Activated naive CD4-positive, alpha-beta T cell treated with anti-CD3 and anti-CD28 coated beads for 36 hours (primary cell): ENCODE data around the gene ZNF652. TPM values are rescaled to one million over a fixed set of nuclear protein-coding genes. Genes with fewer than 3 reads are reported as not detected.

ENCODE experiments used
- CTCF ChIA-PET: fragments of 350-600 bp; sonication (Branson Sonifier 250); formaldehyde crosslinking; loops from one replicate; lab custom pipeline; 2021; ENCODE audit warnings: antibody characterized with exemption; lab: Charles Lee
- DNase-seq: peaks from one replicate; pipeline ENCODE4 v3.0.0-alpha.2; 2020
- H3K27ac Mint-ChIP-seq: one replicate; pipeline ENCODE4 v1.8.0; 2021; ENCODE audit warnings: mild to moderate bottlenecking, mixed read lengths
- H3K27me3 Mint-ChIP-seq: one replicate; pipeline ENCODE4 v1.8.0; 2021; ENCODE audit warnings: low read depth, mixed read lengths
- H3K36me3 Mint-ChIP-seq: one replicate; pipeline ENCODE4 v1.8.0; 2021; ENCODE audit warnings: low read depth, mixed read lengths
- H3K4me1 Mint-ChIP-seq: one replicate; pipeline ENCODE4 v1.8.0; 2021; ENCODE audit warnings: low read depth, mixed read lengths
- H3K4me3 Mint-ChIP-seq: one replicate; pipeline ENCODE4 v1.8.0; 2021; ENCODE audit warnings: mild to moderate bottlenecking, moderate library complexity, mixed read lengths
- H3K9me3 Mint-ChIP-seq: one replicate; pipeline ENCODE4 v1.8.0; 2021; ENCODE audit warnings: mixed read lengths
- intact Hi-C: fragments of 100-400 bp; cut with micrococcal nuclease; formaldehyde crosslinking; loops from one replicate; pipeline ENCODE4 v1.15.1; 2023
- total RNA-seq, 2 experiments: library from RNA; stranded (reverse); gene quantifications; one replicate each; pipeline ENCODE4 v1.2.3, GENCODE V29; 2021

ZNF652 gene
- total RNA-seq, 2 experiments from 2014 or later: 5.5 to 5.8 TPM

GRCh38 chr17:49352587-49353154 lies 9.4 kb downstream of the ZNF652 start:
- DNase-seq: no peak
- intact Hi-C loops: loop anchor here (1.0 kb wide), 1 partner anchor 9 kb away; no protein-coding TSS in a partner anchor
- no peaks in the 10 kb centered on the region for H3K27me3 Mint-ChIP-seq
- CTCF ChIA-PET: interaction anchor here (0.6 to 0.7 kb wide), 2 partner anchors 17 to 338 kb away, joined by 3 read pairs; no protein-coding TSS in a partner anchor
- H3K4me3 Mint-ChIP-seq: no peak overlapping the region
- peaks cover 46% of the 10 kb centered on the region for H3K4me1 Mint-ChIP-seq
- peaks cover 3% of the 10 kb centered on the region for H3K36me3 Mint-ChIP-seq
- no peaks in the 10 kb centered on the region for H3K9me3 Mint-ChIP-seq
- H3K27ac Mint-ChIP-seq: peak overlapping the region; percentile 13

GRCh38 chr17:49351572-49352140 lies 10.4 kb downstream of the ZNF652 start:
- Mint-ChIP-seq H3K27ac (no peak overlapping the region), H3K4me1 (peaks cover 50% of the 10 kb centered on the region), H3K27me3 (no peaks in the 10 kb centered on the region), H3K9me3 (no peaks in the 10 kb centered on the region), H3K36me3 (peaks cover 3% of the 10 kb centered on the region), H3K4me3 (no peak overlapping the region)
- intact Hi-C loops: no loop called here
- CTCF ChIA-PET: interaction anchor here (0.7 to 0.9 kb wide), 2 partner anchors 37 to 339 kb away, joined by 3 to 4 read pairs; no protein-coding TSS in a partner anchor
- DNase-seq: no peak

GRCh38 chr17:49349541-49349940 lies 12.5 kb downstream of the ZNF652 start:
- no peaks in the 10 kb centered on the region for H3K27me3 Mint-ChIP-seq
- intact Hi-C loops: loop anchor here (10.0 kb wide), 1 partner anchor 395 kb away; no protein-coding TSS in a partner anchor
- H3K9me3 Mint-ChIP-seq: no peaks in the 10 kb centered on the region
- H3K36me3 Mint-ChIP-seq: peaks cover 3% of the 10 kb centered on the region
- no peak overlapping the region for H3K27ac Mint-ChIP-seq
- CTCF ChIA-PET: interaction anchor here (0.6 to 1.7 kb wide), 3 partner anchors 15 to 73 kb away, joined by 3 to 4 read pairs (median 3); no protein-coding TSS in a partner anchor
- peaks cover 51% of the 10 kb centered on the region for H3K4me1 Mint-ChIP-seq
- no peak for DNase-seq
- H3K4me3 Mint-ChIP-seq: no peak overlapping the region

DNA sequence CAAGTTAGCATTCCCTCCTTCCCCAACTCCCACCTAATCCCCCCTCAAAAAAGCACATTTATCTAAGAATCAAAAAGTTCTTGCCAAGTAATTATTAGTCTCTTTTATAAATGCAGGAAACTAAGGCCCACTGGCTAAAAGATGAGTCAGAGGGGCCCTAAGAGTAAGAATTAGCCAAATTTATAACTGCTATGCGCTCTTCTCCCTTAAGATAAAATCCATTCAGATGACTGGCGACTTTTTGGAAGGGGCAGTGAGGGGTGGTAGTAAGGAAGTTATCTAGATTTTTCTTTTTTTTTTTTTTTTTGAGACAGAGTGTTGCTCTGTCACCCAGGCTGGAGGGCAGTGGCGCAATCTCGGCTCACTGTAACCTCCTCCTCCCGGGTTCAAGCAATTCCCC lies 17.1 kb downstream of the ZNF652 start:
- Mint-ChIP-seq H3K27ac (no peak overlapping the region), H3K9me3 (no peaks in the 10 kb centered on the region), H3K36me3 (peaks cover 3% of the 10 kb centered on the region), H3K4me1 (peaks cover 61% of the 10 kb centered on the region), H3K27me3 (no peaks in the 10 kb centered on the region), H3K4me3 (no peak overlapping the region)
- intact Hi-C loops: loop anchor here (5.0 to 10.0 kb wide), 2 partner anchors 400 to 508 kb away; no protein-coding TSS in a partner anchor
- no peak for DNase-seq
- CTCF ChIA-PET: interaction anchor here (0.5 to 1.5 kb wide), 3 partner anchors 24 to 1503 kb away, joined by 3 to 7 read pairs (median 5); no protein-coding TSS in a partner anchor

DNA sequence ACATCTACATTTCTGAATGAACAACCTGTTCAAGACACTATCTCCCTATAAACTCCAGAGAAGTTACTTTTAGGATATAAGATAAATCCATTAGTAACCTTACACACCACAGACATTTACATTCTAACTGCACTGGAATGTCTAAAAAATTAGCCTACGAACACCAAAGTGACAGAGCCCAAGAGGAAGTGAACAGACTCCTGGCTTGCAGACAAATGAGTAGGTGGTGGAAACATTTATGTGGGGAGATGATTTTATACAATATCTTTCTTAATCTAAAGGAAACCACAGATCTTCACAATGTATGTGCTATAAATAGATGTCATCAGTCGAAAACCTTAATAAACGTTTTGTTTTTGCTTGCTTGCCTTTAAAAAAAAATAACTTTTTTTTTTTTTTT lies 18.8 kb downstream of the ZNF652 start:
- Mint-ChIP-seq H3K27ac (peak overlapping the region; percentile 43), H3K4me3 (peak overlapping the region; percentile 26), H3K4me1 (peaks cover 64% of the 10 kb centered on the region), H3K9me3 (no peaks in the 10 kb centered on the region), H3K27me3 (no peaks in the 10 kb centered on the region), H3K36me3 (no peaks in the 10 kb centered on the region)
- DNase-seq: peak; percentile 31
- CTCF ChIA-PET: interaction anchor here (0.7 to 1.9 kb wide), 5 partner anchors 14 to 528 kb away, joined by 3 to 5 read pairs (median 4); no protein-coding TSS in a partner anchor
- intact Hi-C loops: loop anchor here (1.0 to 10.0 kb wide), 3 partner anchors 15 to 506 kb away; no protein-coding TSS in a partner anchor

GRCh38 chr17:49342575-49342936 lies 19.5 kb downstream of the ZNF652 start:
- Mint-ChIP-seq H3K27me3 (no peaks in the 10 kb centered on the region), H3K4me1 (peaks cover 64% of the 10 kb centered on the region), H3K36me3 (no peaks in the 10 kb centered on the region), H3K9me3 (no peaks in the 10 kb centered on the region), H3K27ac (peak overlapping the region; percentile 66), H3K4me3 (peak overlapping the region; percentile 5)
- DNase-seq: no peak
- intact Hi-C loops: loop anchor here (1.0 to 10.0 kb wide), 5 partner anchors 14 to 505 kb away; partner anchors contain the start of gene ZNF652
- CTCF ChIA-PET: interaction anchor here (0.6 to 3.0 kb wide), 12 partner anchors 13 to 64 kb away, joined by 3 to 11 read pairs (median 4); no protein-coding TSS in a partner anchor

- CTCF ChIA-PET: interaction anchor here (0.7 to 3.0 kb wide), 5 partner anchors 18 to 246 kb away, joined by 3 to 11 read pairs (median 4); no protein-coding TSS in a partner anchor
- no peaks in the 10 kb centered on the region for H3K9me3 Mint-ChIP-seq
- DNase-seq: no peak
- no peak overlapping the region for H3K4me3 Mint-ChIP-seq
- intact Hi-C loops: loop anchor here (5.0 to 10.0 kb wide), 2 partner anchors 403 to 504 kb away; no protein-coding TSS in a partner anchor
- H3K27ac Mint-ChIP-seq: no peak overlapping the region
- peaks cover 57% of the 10 kb centered on the region for H3K4me1 Mint-ChIP-seq
- no peaks in the 10 kb centered on the region for H3K36me3 Mint-ChIP-seq
- H3K27me3 Mint-ChIP-seq: no peaks in the 10 kb centered on the region
These were observed 20.7 kb downstream of the ZNF652 start for GRCh38 chr17:49341356-49341755.

DNA sequence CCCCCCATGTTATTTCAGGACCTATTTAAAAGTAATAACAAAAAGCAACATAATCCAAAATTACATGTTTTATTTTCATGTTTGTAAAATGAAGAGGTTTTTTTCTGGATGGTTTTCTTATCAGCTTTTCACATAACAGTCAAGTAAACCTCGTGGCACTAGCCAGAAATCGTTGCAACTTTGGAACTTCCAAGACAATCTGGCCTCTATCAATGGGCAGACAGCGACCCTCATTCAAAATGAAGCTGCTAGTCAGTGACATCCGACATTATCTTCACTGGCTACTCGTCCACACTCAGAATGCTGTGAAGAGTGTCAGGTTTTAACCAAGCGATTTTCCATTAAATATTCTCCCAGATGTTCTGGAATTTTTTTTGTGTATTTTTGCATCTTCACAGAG lies 22.7 kb downstream of the ZNF652 start:
- CTCF ChIA-PET: interaction anchor here (0.7 to 3.0 kb wide), 6 partner anchors 10 to 50 kb away, joined by 3 to 11 read pairs (median 4); no protein-coding TSS in a partner anchor
- no peaks in the 10 kb centered on the region for H3K9me3 Mint-ChIP-seq
- intact Hi-C loops: no loop called here
- H3K36me3 Mint-ChIP-seq: no peaks in the 10 kb centered on the region
- H3K4me3 Mint-ChIP-seq: no peak overlapping the region
- H3K4me1 Mint-ChIP-seq: peaks cover 51% of the 10 kb centered on the region
- no peak for DNase-seq
- no peak overlapping the region for H3K27ac Mint-ChIP-seq
- no peaks in the 10 kb centered on the region for H3K27me3 Mint-ChIP-seq

DNA sequence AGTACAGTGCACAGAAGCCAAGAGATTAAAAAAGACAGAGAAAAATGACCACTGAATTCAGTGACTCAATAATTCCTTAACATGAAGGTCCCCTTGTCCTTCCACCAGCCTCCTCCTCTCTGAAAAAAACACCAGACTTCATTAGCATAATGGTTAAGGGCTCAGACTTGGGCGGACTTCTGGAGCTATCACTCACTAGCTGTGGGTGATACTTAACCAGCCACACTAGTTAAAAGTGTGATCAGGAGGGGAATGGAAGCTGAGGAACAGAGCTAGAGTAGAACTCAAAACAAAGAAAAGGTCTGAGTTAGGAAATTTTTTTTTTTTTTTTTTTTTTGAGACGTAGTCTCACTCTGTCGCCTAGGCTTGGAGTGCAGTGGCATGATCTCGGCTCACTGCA lies 23.2 kb downstream of the ZNF652 start:
- Mint-ChIP-seq H3K27me3 (no peaks in the 10 kb centered on the region), H3K36me3 (no peaks in the 10 kb centered on the region), H3K4me3 (no peak overlapping the region), H3K9me3 (no peaks in the 10 kb centered on the region), H3K27ac (no peak overlapping the region), H3K4me1 (peaks cover 50% of the 10 kb centered on the region)
- DNase-seq: no peak
- intact Hi-C loops: no loop called here
- CTCF ChIA-PET: interaction anchor here (0.7 to 2.4 kb wide), 5 partner anchors 24 to 48 kb away, joined by 3 to 9 read pairs (median 3); no protein-coding TSS in a partner anchor

- CTCF ChIA-PET: interaction anchor here (0.8 to 1.5 kb wide), 5 partner anchors 8 to 218 kb away, joined by 3 to 6 read pairs (median 3); no protein-coding TSS in a partner anchor
- no peak overlapping the region for H3K27ac Mint-ChIP-seq
- no peak for DNase-seq
- H3K27me3 Mint-ChIP-seq: no peaks in the 10 kb centered on the region
- no peak overlapping the region for H3K4me3 Mint-ChIP-seq
- peaks cover 45% of the 10 kb centered on the region for H3K4me1 Mint-ChIP-seq
- intact Hi-C loops: no loop called here
- no peaks in the 10 kb centered on the region for H3K9me3 Mint-ChIP-seq
- no peaks in the 10 kb centered on the region for H3K36me3 Mint-ChIP-seq
These were observed 24.2 kb downstream of the ZNF652 start for GRCh38 chr17:49337884-49338283.

GRCh38 chr17:49334744-49335512 lies 27.1 kb downstream of the ZNF652 start:
- no peak for DNase-seq
- Mint-ChIP-seq H3K9me3 (no peaks in the 10 kb centered on the region), H3K4me1 (peaks cover 27% of the 10 kb centered on the region), H3K36me3 (no peaks in the 10 kb centered on the region), H3K4me3 (no peak overlapping the region), H3K27ac (no peak overlapping the region), H3K27me3 (no peaks in the 10 kb centered on the region)
- CTCF ChIA-PET: no interaction called here
- intact Hi-C loops: no loop called here

DNA sequence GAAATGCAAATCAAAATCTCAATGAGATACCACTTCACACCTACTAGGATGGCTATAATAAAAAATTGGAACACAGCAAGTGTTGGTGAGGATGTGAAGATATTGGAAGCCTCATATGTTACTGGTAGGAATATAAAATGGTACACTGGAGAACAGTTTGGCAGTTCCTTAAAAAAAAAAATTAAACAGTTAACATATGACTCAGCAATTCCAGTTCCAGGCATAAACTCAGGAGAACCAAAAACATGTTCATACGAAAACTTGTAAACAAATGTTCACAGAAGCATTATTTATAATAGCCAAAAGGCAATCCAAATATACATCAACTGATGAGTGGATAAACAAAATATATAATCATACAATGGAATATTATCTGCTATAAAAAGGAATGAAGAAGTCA lies 28.2 kb downstream of the ZNF652 start:
- CTCF ChIA-PET: no interaction called here
- Mint-ChIP-seq H3K4me1 (peaks cover 27% of the 10 kb centered on the region), H3K27ac (no peak overlapping the region), H3K36me3 (no peaks in the 10 kb centered on the region), H3K9me3 (no peaks in the 10 kb centered on the region), H3K4me3 (no peak overlapping the region), H3K27me3 (no peaks in the 10 kb centered on the region)
- DNase-seq: no peak
- intact Hi-C loops: no loop called here
